Right lobe of liver (tissue), 6 donors: ENCODE data around the gene COPS7B. TPM values are rescaled to one million over a fixed set of nuclear protein-coding genes. Genes with fewer than 3 reads are reported as not detected.
A peak's percentile ranks its signal among the peaks of the same experiment; 100 is the strongest.

Source experiments
- ATAC-seq, 4 donors: fragments of 200-7000 bp; cut with Tn5 transposase; one replicate each; pipeline ENCODE4 v1.9.1; 2020; ENCODE audit warnings: mild to moderate bottlenecking in 4 of 4, moderate library complexity in 4 of 4
- DNase-seq, 3 donors: peaks; one replicate each; pipeline ENCODE4 v3.0.0-alpha.2; 2020
- H3K27ac ChIP-seq, 3 donors: fragments of 200-600 bp; one replicate each; pipeline ENCODE4 v1.8.0; 2022
- H3K27me3 ChIP-seq, 2 donors: fragments of 200-600 bp; one replicate each; pipeline ENCODE4 v1.8.0; 2022
- H3K36me3 ChIP-seq, 4 donors: fragments of 200-600 bp; sonication (generic) in 1 of 4; one replicate each; pipeline versions ENCODE4 v1.5.1 to v1.8.0; 2017 to 2022; ENCODE audit warnings: control low read depth in 1 of 4
- H3K4me1 ChIP-seq, 4 donors: fragments of 200-600 bp; sonication (generic) in 1 of 4; one replicate each; pipeline versions ENCODE4 v1.5.1 to v1.8.0; 2017 to 2022; ENCODE audit warnings: control low read depth in 1 of 4
- H3K4me3 ChIP-seq, 3 donors: fragments of 200-600 bp; one replicate each; pipeline ENCODE4 v1.8.0; 2022
- H3K9me3 ChIP-seq, 4 donors: fragments of 200-600 bp; sonication (generic) in 1 of 4; one replicate each; pipeline versions ENCODE4 v1.5.1 to v1.8.0; 2017 to 2022; ENCODE audit warnings: control low read depth in 1 of 4
- POLR2A ChIP-seq: fragments of 450-650 bp; IDR thresholded peaks from one replicate; pipeline ENCODE4 v1.6.1; 2017; ENCODE audit warnings: antibody characterized with exemption, mild to moderate bottlenecking
- WGBS: methylation state at CpG from one replicate; pipeline ENCODE4 v1.1.6; 2018; ENCODE audit warnings: low coverage, low lambda C conversion rate; ENCODE audit not compliant: insufficient coverage; ENCODE audit errors: missing lambda C conversion rate; 5-methylcytosine and 5-hydroxymethylcytosine counted together
- intact Hi-C, 2 donors: fragments of 100-400 bp; cut with DNase I; formaldehyde crosslinking; loops; one replicate each; pipeline versions ENCODE4 v1.11.2 to v1.14.1; 2022
- total RNA-seq, 6 experiments: library from RNA; depleted of rRNA in 2 of 6; stranded (reverse); fragments of >200 nt in 2 of 6; fragmentation: NEBNext Ultra II Directional in 3 of 6; extraction: Animal tissue kit (Norgen Biotek cat#: 25700) in 3 of 6; gene quantifications; one replicate each; pipeline versions ENCODE4 v1.1.0 to v1.2.4, GENCODE V29; 2016 to 2023
- TF ChIP-seq, protein P1 (sequence below), 4 donors: fragments of 200-600 bp in 3 of 4; fragments of 450-650 bp in 1 of 4; IDR thresholded peaks; one replicate each; pipeline versions ENCODE4 v1.5.1 to v1.8.0; 2016 to 2022; ENCODE audit warnings: antibody characterized with exemption in 4 of 4, mild to moderate bottlenecking in 2 of 4
- donor health status: DM: no; HTN: yes; CAD: no.
- donor health status: DM: no; HTN: no; CAD: no.
- donor health status: DM: no; HTN: no; CAD: no.
- donor health status: DM: no; HTN: yes; CAD: no.
- donor health status: DM: no; HTN: yes; CAD: no.

COPS7B gene
- total RNA-seq, 6 experiments from 2014 or later: 8.9 to 21.4 (median 12.7) TPM

DNA sequence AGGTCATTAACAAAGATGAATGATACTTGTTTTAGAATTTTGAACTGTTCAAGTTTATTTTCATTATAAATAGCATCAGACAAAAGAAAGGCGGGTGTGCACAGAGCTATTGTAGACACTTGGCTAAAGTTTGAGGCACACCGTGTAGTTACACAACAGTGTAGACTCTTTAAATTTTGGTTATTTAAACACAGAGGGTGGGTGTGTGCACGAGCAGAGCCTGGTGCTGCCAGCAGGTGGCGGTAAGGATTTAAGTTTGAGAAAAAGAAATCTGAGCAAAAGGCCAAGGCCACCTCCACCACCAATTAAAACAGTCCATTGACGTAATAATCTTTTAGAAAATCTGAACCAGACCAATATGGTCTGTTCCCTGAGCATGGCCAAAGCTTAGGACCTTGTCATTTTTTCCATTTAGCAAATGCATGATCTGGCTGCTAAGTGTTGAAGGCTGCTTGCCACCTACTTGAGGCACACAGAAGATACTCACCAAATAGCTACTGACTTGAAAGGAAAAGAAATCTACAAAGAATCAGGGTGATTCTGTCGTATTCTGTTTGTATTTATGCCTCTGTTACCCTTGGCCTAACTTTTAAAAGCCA lies 14.3 kb downstream of the COPS7B start:
- H3K27ac ChIP-seq: no peak overlapping the region
- no peaks in the 10 kb centered on the region for H3K27me3 ChIP-seq
- no peak for TF ChIP-seq POLR2A
- TF ChIP-seq, protein P1, sequence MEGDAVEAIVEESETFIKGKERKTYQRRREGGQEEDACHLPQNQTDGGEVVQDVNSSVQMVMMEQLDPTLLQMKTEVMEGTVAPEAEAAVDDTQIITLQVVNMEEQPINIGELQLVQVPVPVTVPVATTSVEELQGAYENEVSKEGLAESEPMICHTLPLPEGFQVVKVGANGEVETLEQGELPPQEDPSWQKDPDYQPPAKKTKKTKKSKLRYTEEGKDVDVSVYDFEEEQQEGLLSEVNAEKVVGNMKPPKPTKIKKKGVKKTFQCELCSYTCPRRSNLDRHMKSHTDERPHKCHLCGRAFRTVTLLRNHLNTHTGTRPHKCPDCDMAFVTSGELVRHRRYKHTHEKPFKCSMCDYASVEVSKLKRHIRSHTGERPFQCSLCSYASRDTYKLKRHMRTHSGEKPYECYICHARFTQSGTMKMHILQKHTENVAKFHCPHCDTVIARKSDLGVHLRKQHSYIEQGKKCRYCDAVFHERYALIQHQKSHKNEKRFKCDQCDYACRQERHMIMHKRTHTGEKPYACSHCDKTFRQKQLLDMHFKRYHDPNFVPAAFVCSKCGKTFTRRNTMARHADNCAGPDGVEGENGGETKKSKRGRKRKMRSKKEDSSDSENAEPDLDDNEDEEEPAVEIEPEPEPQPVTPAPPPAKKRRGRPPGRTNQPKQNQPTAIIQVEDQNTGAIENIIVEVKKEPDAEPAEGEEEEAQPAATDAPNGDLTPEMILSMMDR (IDR thresholded peaks at IDR 0.05): peak; percentile 57 to 82 (median 69)
- 29% methylated on average over 6 of the region's 6 CpGs for WGBS
- peaks cover 0 to 5% (median 0%) of the 10 kb centered on the region in 4 donors for H3K4me1 ChIP-seq
- ATAC-seq (peak; percentile 78 to 88 (median 85)), DNase-seq (peak; percentile 51 to 67 (median 57))
- H3K36me3 ChIP-seq: peaks cover 3 to 46% (median 8%) of the 10 kb centered on the region in 4 donors
- no peak overlapping the region for H3K4me3 ChIP-seq
- intact Hi-C loops: no loop called here
- H3K9me3 ChIP-seq: no peaks in the 10 kb centered on the region

DNA sequence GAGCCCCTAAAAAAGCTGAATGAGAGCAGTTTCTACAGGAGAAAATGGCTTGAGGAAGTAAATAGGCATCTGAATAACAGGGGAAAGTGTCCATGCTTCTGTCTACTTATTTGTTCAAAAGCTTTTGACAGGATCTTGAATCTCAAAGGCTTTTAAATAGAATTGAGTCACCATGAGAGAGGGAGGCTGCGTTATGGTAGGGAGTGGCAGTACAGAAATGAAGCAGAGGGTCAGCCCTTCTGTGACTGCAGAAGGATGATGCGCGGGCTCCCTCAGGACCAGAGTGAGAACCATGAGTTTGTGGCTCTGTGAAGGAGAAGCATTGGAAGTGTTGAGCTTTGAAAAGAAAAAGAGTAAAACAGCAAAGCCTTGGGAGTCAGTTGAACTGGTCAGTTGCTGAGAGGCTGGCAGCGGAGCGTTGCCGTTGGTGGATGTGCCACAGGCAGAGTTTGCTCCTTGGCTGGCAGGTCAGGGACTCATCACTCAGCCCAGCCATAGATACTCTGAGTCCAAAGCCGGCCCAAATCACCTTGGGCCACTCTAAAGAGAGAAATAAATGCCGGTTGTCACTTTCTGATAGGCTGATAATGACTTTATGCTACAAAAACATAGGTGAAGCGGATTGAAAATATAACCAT lies 17.4 kb downstream of the COPS7B start:
- Histone ChIP-seq H3K36me3 (peaks cover 3 to 48% (median 10%) of the 10 kb centered on the region in 4 donors), H3K27me3 (no peaks in the 10 kb centered on the region), H3K27ac (no peak overlapping the region), H3K4me3 (no peak overlapping the region), H3K4me1 (no peaks in the 10 kb centered on the region), H3K9me3 (no peaks in the 10 kb centered on the region)
- DNase-seq: no peak
- TF ChIP-seq, protein P1 (IDR thresholded peaks at IDR 0.05): no peak
- 95% methylated on average over 3 of the region's 9 CpGs for WGBS
- intact Hi-C loops: no loop called here
- no peak for ATAC-seq

DNA sequence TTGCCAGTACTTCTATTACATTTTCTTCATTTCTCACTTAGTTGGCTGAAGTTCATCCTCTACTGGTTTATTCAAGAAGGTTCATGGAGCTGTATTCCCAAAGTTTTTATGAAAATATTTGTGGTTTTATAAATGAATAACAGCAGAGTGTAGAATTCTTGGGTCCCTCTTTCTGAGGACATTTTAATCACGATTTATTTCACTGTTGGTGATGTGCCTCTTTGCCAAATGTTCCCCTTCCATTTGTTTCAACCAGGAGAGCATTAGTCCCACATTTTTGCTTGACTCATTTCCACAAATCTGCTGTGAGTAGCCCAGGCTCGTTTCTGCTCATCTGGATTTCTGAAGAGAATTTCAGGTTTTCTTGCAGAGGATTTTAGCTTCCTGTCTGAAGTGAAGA lies 20.8 kb downstream of the COPS7B start:
- H3K9me3 ChIP-seq: no peaks in the 10 kb centered on the region
- DNase-seq: no peak
- no peaks in the 10 kb centered on the region for H3K27me3 ChIP-seq
- TF ChIP-seq POLR2A: no peak
- TF ChIP-seq, protein P1 (IDR thresholded peaks at IDR 0.05): no peak
- intact Hi-C loops: no loop called here
- no peak overlapping the region for H3K4me3 ChIP-seq
- no peaks in the 10 kb centered on the region for H3K4me1 ChIP-seq
- ATAC-seq: no peak
- WGBS: 82% methylated on average over 2 of the region's 2 CpGs
- H3K36me3 ChIP-seq: peaks cover 0 to 33% (median 7%) of the 10 kb centered on the region in 4 donors
- H3K27ac ChIP-seq: no peak overlapping the region

DNA sequence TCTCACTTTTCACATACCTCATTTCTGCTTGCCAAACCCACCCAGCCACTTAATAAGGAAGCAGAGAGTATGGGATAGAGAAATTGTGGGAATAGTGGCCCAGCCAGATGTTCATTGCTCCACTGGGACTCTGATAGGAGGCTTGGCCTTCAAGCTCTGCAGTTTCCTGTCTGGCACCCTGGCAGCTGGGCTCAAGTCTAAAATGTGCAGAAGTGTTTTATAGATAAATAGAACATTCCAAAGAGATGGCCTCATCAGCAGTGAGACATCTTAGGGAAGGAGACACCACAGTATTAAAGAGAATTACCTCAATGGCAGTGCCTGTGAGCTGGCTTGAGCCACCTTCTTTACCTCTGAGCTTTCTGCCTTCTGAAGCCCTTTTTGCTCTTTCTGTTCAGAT lies 24.7 kb downstream of the COPS7B start:
- TF ChIP-seq, protein P1 (IDR thresholded peaks at IDR 0.05): no peak
- no peak for TF ChIP-seq POLR2A
- Histone ChIP-seq H3K4me1 (no peaks in the 10 kb centered on the region), H3K27ac (no peak overlapping the region), H3K9me3 (no peaks in the 10 kb centered on the region), H3K4me3 (no peak overlapping the region), H3K36me3 (peaks cover 0 to 20% (median 6%) of the 10 kb centered on the region in 4 donors), H3K27me3 (no peaks in the 10 kb centered on the region)
- no peak for DNase-seq
- ATAC-seq: no peak
- intact Hi-C loops: no loop called here
